HUES6 (cell line): ENCODE results near the gene SLC19A1.

ENCODE experiments used
- H3K27ac ChIP-seq: 2 replicates; pipeline ENCODE4 v1.7.0; 2013; ENCODE audit warnings: low read depth, mild to moderate bottlenecking, low read length, inconsistent platforms
- H3K27me3 ChIP-seq: 2 replicates; pipeline ENCODE4 v1.6.1; 2013; ENCODE audit warnings: low read length; ENCODE audit not compliant: control insufficient read depth, insufficient read depth
- H3K36me3 ChIP-seq: 2 replicates; pipeline ENCODE4 v1.6.1; 2013; ENCODE audit warnings: low read length; ENCODE audit not compliant: control insufficient read depth, insufficient read depth
- H3K4me1 ChIP-seq: 2 replicates; pipeline ENCODE4 v1.6.1; 2013; ENCODE audit warnings: low read length; ENCODE audit not compliant: control insufficient read depth, insufficient read depth
- H3K4me3 ChIP-seq: 2 replicates; pipeline ENCODE4 v1.5.1; 2013; ENCODE audit warnings: low read depth, low read length
- H3K9ac ChIP-seq: one replicate; pipeline ENCODE4 v1.6.1; 2013; ENCODE audit warnings: mild to moderate bottlenecking, low read length
- H3K9me3 ChIP-seq: 2 replicates; pipeline ENCODE4 v1.6.1; 2013; ENCODE audit warnings: low read depth, low read length; ENCODE audit not compliant: control insufficient read depth, insufficient read depth

The SLC19A1 gene

DNA sequence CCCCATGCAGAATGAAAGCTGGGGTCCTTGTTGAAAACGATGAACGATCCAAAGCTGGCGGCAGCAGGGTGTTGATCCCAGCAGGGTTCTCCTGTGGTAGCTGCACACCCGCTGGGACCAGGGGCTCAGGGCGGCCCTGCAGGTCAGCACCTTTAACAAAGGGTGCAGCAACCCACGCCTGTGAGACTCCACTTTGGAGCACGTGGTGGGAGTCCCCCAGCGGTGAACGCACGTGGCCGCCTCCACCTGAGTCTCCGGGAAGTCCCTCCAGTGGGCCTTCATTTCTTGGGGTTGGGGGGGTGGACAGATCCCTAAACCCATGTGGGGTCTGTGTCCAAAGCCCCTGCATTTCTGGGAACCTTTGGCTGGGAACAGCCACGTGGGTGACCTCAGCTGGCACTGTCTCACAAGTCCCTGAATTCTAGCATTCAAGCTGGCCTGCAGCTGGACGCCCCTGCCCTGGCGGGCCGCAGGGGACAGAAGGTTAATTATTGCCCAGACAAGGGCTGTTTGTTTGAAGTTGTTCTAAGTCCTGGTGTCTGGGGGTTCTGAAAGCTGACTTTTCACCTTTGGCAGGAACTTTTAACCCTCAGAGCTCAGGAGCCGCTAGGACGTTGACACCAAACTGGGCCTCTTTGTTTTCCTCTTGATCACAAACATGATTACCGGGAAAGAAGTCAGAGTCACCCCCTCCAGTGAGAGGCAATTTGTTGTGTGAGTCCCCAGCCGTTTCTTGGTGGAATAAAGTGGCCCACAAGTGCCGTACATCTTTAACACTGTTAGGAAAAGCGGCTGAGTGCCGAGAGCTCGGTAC is 72.8 kb downstream of the SLC19A1 start:
- Histone ChIP-seq H3K9ac (no peak overlapping the region), H3K4me1 (peaks cover 8% of the 10 kb centered on the region; the same call in 1 of the 2 replicates), H3K27ac (no peak overlapping the region), H3K4me3 (no peak overlapping the region), H3K27me3 (no peaks in the 10 kb centered on the region), H3K36me3 (peaks cover 72% of the 10 kb centered on the region), H3K9me3 (no peaks in the 10 kb centered on the region)

DNA sequence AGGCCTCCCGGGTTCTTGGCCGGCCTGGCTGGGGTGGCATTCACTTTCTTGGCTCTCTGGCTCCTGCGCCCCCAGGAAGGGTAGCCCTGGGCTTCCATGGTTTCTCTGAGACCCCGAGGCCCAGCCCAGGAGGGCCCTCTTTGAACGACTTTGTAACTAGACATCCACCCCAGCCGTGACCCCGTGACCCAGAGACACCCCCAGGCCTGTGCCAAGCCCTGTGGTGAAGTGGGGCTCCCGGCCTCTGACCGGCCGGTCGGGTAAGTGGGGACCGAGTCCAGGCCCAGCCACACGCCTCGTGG is 73.3 kb downstream of the SLC19A1 start:
- H3K27me3 ChIP-seq, result no peaks in the 10 kb centered on the region
- H3K9ac ChIP-seq, result no peak overlapping the region
- no peaks in the 10 kb centered on the region for H3K9me3 ChIP-seq
- no peak overlapping the region for H3K4me3 ChIP-seq
- peaks cover 67% of the 10 kb centered on the region for H3K36me3 ChIP-seq
- H3K27ac ChIP-seq, result no peak overlapping the region
- peaks cover 8% of the 10 kb centered on the region; the same call in 1 of the 2 replicates for H3K4me1 ChIP-seq

DNA sequence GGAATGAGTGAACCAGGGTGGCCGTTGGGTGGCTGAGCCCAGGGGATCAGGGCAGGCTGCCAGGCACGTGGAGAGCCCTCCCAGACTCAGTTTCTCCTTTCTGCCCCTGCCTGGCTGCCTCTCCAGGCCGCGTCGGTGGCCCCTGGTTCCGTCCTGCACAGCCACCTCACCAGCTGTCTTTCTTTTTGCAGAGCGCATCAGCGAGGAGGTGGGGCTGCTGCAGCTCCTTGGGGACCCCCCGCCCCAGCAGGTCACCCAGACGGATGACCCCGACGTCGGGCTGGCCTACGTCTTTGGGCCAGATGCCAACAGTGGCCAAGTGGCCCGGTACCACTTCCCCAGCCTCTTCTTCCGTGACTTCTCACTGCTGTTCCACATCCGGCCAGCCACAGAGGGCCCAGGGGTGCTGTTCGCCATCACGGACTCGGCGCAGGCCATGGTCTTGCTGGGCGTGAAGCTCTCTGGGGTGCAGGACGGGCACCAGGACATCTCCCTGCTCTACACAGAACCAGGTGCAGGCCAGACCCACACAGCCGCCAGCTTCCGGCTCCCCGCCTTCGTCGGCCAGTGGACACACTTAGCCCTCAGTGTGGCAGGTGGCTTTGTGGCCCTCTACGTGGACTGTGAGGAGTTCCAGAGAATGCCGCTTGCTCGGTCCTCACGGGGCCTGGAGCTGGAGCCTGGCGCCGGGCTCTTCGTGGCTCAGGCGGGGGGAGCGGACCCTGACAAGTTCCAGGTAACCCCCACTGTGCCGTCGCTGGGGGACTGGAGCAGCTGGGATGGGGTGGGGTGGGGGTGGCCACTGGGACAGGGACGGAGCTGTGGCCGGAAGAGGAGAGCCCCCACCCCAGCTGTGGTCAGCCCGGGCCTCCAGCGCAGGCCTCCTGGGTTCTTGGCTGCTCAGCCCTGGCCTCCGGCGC is 73.9 kb downstream of the SLC19A1 start:
- Histone ChIP-seq H3K27me3 (no peaks in the 10 kb centered on the region), H3K9ac (no peak overlapping the region), H3K9me3 (no peaks in the 10 kb centered on the region), H3K36me3 (peaks cover 62% of the 10 kb centered on the region), H3K4me3 (no peak overlapping the region), H3K27ac (no peak overlapping the region), H3K4me1 (peaks cover 8% of the 10 kb centered on the region; the same call in 1 of the 2 replicates)

DNA sequence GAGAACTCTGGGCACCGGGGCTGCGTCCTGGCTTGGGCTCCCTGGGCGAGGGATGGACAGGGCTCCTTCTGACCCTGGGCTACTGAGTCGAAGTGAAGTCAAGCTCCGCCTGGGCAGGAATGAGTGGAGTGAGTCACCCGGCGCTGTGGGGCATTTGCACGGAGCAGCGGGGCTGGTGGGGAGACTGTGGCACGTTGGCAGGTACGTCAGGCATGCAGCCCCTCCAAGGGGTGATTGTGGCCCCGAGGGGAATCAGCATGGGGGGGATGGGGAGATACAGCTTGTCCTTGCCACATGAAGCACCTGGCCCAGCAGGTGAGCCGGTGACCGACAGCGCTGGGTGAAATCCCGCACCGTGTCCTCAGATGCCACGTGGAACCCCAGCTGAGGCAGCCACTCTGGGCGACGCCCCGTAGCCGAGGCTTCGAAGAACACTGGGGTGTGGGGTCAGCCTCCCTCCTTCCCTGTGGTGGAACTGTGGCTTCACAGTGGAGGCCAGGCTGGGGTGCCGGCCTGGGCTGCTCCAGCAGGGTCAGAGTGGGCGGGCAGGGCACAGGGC is 74.9 kb downstream of the SLC19A1 start:
- H3K4me1 ChIP-seq, result peaks cover 8% of the 10 kb centered on the region; the same call in 1 of the 2 replicates
- no peak overlapping the region for H3K4me3 ChIP-seq
- H3K9me3 ChIP-seq, result no peaks in the 10 kb centered on the region
- H3K27me3 ChIP-seq, result no peaks in the 10 kb centered on the region
- no peak overlapping the region for H3K9ac ChIP-seq
- no peak overlapping the region for H3K27ac ChIP-seq
- H3K36me3 ChIP-seq, result peaks cover 57% of the 10 kb centered on the region

DNA sequence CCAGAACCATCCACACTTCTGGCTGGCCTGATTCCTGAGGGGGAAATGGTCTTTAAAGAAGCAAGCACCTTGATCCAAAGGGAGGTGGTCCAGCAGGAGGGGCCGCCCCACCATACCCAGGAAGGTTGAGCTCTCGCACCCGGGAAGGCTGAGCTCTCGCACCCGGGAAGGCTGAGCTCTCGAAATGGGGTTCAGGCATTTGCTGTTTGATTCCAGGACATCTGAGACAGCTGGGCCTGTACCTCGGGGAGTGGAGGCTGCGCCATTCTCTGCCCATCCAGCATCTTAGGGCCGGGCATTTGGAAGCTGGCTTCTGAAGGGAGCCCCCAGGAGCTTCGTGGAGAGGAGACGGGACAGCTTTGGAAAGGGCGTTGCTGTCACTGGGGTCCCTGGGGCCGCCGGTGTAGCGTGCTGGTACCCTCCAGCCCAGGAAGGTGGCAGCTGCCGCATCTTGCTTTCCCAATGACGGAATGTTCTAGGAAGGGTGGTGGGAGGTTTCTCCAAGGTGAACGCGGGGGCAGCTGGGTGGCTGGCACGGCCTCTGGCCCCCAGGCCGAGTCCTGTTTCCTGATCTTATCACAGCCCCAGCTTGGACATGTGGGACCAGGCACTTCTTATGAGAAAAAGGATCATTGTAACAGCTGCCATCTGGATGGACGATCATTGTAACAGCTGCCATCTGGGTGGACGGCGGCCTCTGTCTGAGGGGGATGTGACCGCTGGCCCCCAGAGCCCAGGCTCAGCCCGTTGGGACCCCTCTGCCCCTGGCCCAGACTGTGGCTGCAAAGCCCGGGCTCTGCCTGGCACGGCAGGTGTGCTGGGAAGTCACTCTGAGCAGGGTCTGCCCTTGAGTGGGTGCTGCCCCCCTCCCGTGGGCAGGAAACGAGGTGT is 75.7 kb downstream of the SLC19A1 start:
- Histone ChIP-seq H3K9me3 (peaks cover 4% of the 10 kb centered on the region; the same call in 1 of the 2 replicates), H3K4me1 (peaks cover 6% of the 10 kb centered on the region; the same call in 1 of the 2 replicates), H3K27ac (no peak overlapping the region), H3K36me3 (peaks cover 58% of the 10 kb centered on the region), H3K9ac (no peak overlapping the region), H3K27me3 (no peaks in the 10 kb centered on the region), H3K4me3 (no peak overlapping the region)

DNA sequence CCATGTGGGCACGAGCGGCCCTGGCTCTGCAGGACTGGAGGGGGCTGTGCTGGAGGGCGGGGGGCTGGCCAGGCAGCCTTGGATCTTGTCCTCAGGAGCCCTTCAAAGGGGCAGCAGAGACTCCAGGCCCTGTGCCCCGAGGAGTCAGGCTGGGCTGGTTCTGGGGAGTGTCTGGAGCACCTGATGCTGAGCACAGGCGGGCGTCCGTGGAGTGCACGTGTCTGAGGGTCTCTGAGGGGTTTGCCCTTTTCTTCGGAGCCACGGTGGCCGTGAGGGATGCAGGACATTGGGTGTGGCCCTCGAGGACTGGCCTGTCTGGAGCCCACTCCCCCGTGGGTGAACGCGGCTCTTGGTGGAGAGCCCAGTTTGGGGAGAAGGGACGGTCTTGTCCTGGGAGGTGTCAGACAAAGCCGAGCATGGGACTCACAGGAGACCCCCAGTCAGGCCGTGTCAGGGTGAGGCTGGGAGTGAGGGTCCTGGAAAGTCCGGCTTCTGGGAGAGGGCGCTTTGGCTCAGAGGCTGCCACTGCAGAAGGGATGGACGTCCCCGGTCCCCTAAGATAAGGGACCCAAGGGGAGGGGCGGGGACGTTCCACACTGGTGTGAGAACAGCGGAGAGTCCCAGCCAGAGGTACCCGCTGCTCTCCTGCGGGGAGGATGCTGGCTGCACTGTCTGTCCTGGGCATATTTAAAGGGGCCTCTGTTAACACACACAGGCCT is 76.5 kb downstream of the SLC19A1 start:
- Histone ChIP-seq H3K4me1 (peaks cover 4% of the 10 kb centered on the region; the same call in 1 of the 2 replicates), H3K9me3 (peaks cover 6% of the 10 kb centered on the region; the same call in 1 of the 2 replicates), H3K36me3 (peaks cover 58% of the 10 kb centered on the region), H3K27ac (no peak overlapping the region), H3K9ac (no peak overlapping the region), H3K27me3 (no peaks in the 10 kb centered on the region), H3K4me3 (no peak overlapping the region)

DNA sequence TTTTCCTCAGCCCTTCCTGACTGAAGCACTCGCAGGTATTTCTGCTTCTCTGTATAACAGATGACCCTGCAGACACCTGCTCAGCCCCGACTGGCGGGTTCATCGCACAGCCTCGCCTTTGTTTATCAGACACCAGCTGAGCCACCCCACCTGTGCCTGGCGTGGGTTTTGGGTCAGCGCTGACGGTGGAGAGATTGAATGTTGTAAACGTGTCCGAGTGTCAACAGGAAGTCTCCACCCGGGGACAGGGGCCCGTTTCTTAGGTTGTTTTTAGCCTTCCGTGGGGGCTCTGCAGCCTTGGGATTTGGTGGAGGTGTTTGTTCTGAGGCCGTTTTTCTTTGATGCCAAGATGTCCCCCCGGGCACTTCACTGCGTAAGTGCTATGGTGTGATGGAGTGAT is 77.1 kb downstream of the SLC19A1 start:
- no peak overlapping the region for H3K4me3 ChIP-seq
- H3K27me3 ChIP-seq, result no peaks in the 10 kb centered on the region
- peaks cover 64% of the 10 kb centered on the region for H3K36me3 ChIP-seq
- no peak overlapping the region for H3K9ac ChIP-seq
- H3K9me3 ChIP-seq, result peaks cover 6% of the 10 kb centered on the region; the same call in 1 of the 2 replicates
- no peak overlapping the region for H3K27ac ChIP-seq
- peaks cover 3% of the 10 kb centered on the region; the same call in 1 of the 2 replicates for H3K4me1 ChIP-seq

DNA sequence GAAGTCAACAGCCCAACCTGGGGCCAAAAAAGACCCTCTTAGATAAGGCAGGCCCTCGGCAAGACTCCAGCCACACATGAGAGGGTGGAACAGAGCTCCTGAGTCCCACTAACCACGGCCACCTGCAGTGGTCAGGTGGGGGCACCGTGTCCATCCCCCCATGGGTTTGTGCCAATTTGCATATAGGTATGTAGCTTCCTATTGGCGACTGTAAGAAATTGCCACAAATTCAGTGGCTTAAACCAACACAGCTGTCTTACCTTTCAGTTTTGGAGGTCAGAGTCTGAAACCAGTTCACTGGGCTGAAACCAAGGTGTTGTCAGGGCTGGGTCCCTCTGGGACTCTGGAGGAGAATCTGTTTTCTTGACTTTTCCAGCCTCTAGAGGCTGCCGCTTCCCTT is 77.9 kb downstream of the SLC19A1 start:
- H3K36me3 ChIP-seq, result peaks cover 61% of the 10 kb centered on the region
- H3K4me3 ChIP-seq, result no peak overlapping the region
- no peak overlapping the region for H3K9ac ChIP-seq
- H3K9me3 ChIP-seq, result peaks cover 6% of the 10 kb centered on the region; the same call in 1 of the 2 replicates
- no peaks in the 10 kb centered on the region; the same call in 1 of the 2 replicates for H3K4me1 ChIP-seq
- no peak overlapping the region for H3K27ac ChIP-seq
- H3K27me3 ChIP-seq, result no peaks in the 10 kb centered on the region

DNA sequence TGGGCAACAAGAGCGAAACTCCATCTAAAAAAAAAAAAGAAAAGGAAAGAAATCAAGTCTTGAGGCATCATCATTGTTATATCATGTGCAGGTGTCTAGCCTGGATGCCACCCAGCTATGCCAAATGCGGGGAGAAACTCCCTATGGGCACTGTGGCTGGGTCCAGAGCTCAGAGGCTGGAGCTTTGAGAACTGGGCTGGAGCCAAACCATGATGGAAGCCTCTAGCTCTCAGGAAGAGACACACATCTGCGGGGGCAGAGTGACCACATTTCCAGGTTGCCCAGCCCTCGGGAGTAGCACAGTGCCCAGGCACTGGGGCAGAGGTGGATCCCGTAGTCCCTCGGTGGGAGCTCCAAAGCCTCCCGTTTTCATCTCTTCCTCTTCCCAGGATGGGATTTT is 78.4 kb downstream of the SLC19A1 start:
- H3K36me3 ChIP-seq, result peaks cover 57% of the 10 kb centered on the region
- H3K4me3 ChIP-seq, result no peak overlapping the region
- no peaks in the 10 kb centered on the region; the same call in 1 of the 2 replicates for H3K4me1 ChIP-seq
- peaks cover 6% of the 10 kb centered on the region; the same call in 1 of the 2 replicates for H3K9me3 ChIP-seq
- H3K9ac ChIP-seq, result no peak overlapping the region
- H3K27me3 ChIP-seq, result no peaks in the 10 kb centered on the region
- H3K27ac ChIP-seq, result no peak overlapping the region
